Breast epithelium (tissue), 3 donors: ENCODE results near the gene ARHGEF7.

Experiments used
- POLR2A ChIP-seq: fragments of 450-650 bp; IDR thresholded peaks from one replicate; pipeline ENCODE4 v1.6.1; 2016; ENCODE audit warnings: antibody characterized with exemption, mild to moderate bottlenecking, moderate library complexity
- POLR2AphosphoS5 ChIP-seq, 3 donors: sonication (generic); formaldehyde crosslinking; IDR thresholded peaks; one replicate each; pipeline ENCODE4 v1.6.1; 2017; ENCODE audit warnings: antibody characterized with exemption in 3 of 3

DNA sequence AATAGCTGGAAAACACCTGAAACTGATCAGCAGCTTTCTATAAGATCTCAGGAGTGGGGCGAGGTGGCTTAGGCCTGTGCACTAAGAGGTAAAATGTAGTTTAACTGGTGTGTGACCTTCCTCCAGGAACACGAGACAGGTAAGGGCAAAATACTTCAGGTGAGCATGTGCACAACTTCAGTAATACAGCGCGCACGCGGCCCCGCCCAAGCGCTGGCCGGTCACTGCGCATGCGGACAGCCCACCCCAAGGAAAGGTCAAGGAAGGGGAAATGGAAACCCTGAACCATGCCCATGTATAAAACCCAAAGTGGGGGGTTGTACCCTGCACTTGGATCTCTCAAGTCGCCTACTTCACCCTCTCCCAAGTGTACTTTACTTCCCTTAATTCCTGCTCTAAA, 49.4 kb upstream of the ARHGEF7 start:
- TF ChIP-seq POLR2A: no peak
- TF ChIP-seq POLR2AphosphoS5 (IDR thresholded peaks at IDR 0.05): no peak
